HFF-Myc (cell line): ENCODE results near the gene TRAM2.

Experiments
- DNase-seq: peaks from one replicate; pipeline ENCODE4 v3.0.0-alpha.2; 2011; ENCODE audit warnings: low read depth; ENCODE audit errors: extremely low read depth
- H3K4me3 ChIP-seq: replicated peaks from 2 replicates; pipeline ENCODE4 v1.5.1; 2011; ENCODE audit warnings: low read depth, mild to moderate bottlenecking, control low read depth, low read length
- TF ChIP-seq, protein P1 (sequence below): IDR thresholded peaks from 2 replicates; pipeline ENCODE4 v1.5.1; 2012; ENCODE audit warnings: mild to moderate bottlenecking, low read depth, low read length, control low read depth; ENCODE audit errors: missing control alignments

Gene TRAM2

DNA sequence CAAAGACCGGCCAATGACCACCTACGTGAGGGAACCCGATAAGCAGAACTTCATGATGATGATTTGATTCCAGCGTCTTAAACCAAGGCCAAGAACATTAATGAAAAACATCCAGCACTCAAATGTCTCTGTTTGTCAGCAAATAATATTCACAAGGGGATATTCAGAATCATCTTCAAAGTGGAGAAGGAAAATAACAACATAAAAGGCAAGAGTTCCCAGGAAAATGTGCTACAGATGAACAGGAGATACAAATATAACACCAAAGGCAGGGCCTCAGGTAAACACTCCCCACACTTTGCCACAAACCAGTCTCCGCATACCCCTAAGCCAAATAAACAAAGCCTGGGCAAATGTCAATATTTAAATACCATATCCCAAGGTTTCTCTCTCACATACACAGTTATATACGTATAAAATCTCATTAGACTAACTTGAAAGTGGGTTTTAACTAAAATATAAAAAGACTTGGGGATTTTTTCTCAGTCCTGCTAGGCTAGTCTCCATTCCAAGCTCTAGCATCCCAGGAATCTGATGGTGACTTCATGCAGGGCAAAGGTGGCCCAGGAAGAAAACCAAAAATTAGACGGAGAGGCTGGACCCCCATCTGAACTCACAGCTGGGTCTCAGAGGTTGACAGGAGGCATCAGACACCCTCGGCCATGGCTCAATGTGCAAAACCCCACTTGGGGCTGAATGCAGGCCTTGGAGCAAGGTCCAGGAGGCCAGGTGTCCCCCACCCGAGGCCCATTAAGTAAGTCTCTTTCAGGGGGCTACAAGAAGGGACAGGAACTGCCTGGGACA lies 32.1 kb downstream of the TRAM2 start:
- no peak overlapping the region for H3K4me3 ChIP-seq
- TF ChIP-seq, protein P1, sequence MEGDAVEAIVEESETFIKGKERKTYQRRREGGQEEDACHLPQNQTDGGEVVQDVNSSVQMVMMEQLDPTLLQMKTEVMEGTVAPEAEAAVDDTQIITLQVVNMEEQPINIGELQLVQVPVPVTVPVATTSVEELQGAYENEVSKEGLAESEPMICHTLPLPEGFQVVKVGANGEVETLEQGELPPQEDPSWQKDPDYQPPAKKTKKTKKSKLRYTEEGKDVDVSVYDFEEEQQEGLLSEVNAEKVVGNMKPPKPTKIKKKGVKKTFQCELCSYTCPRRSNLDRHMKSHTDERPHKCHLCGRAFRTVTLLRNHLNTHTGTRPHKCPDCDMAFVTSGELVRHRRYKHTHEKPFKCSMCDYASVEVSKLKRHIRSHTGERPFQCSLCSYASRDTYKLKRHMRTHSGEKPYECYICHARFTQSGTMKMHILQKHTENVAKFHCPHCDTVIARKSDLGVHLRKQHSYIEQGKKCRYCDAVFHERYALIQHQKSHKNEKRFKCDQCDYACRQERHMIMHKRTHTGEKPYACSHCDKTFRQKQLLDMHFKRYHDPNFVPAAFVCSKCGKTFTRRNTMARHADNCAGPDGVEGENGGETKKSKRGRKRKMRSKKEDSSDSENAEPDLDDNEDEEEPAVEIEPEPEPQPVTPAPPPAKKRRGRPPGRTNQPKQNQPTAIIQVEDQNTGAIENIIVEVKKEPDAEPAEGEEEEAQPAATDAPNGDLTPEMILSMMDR = no peak
- DNase-seq = no peak

DNA sequence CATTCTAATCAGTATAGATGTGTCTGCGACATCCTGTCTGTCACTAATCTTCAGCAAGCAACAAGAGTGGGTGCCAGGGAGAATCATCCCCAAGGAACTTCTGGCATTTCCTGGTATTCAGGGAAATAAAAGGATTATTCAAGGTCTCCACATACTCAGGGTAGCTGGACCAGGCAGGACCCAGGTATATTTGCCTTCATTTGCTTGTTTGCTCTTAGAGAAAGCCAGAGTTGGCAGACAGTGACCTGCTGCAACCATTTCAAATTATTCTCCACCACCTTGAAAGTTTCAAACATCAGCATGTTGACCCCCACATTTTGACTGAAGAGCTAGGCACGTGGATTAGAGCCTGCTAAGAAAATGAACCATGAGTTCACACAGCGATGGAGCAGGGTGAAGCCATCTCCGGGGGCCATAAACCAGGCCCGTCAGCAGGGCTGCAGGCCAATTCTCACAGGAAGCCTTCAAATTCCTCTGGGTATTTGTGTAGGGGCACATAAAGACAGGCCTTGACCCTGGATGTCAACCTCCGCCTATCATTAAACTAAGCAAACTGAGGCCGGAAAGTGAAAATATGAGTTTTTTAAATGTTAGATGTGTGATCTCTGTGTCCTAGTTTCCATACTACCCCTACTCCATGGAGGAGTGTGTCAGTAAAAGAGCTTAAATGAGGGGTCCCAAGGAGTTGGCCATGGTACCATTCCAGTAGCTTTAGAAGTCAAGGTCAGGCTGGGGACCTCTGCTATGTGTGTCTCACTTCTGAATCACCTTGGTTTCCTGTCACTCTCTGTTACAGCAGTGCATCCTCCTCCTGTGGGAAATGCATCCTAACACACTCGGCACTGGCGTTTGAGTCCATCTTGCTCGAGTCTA lies 32.9 kb downstream of the TRAM2 start:
- TF ChIP-seq, protein P1 = no peak
- no peak overlapping the region for H3K4me3 ChIP-seq
- no peak for DNase-seq

DNA sequence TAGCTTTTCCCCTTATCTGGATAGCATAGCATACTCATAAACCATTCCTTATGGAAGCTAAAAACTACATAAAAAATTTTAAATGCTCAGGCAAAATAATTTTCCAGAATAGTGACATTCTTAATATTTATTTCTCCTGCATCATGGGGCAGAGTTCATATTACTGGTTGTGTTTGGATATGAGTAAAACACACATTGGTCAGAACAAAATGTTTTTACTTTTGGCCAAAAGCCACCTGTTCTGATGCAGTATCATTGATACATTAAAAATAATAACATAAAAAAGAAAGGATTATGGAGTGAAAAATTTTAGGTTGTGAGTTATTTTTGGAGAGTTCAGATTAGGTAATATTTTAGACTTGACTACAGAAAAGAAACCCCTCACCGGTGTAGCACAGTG lies 33.6 kb downstream of the TRAM2 start:
- no peak for DNase-seq
- H3K4me3 ChIP-seq = no peak overlapping the region
- TF ChIP-seq, protein P1 = no peak

DNA sequence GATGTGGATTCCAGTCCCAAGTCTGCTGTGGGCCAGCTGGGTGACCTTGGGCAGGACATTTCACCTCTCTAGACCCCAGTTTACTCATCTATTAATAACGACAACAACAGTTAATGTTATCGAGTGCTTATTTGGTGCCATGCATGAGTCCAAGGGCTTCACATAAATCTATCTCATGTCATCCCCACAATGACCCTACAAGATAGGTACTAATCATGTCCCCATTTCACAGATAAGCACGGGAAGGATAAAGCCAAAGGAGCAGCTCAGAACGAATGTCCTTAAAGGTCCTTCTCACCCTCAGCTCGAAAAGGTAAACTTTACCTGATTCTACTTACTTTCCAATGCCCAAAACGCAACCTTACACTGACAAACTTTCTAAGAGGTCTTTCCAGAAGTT lies 35.7 kb downstream of the TRAM2 start:
- H3K4me3 ChIP-seq = no peak overlapping the region
- no peak for DNase-seq
- TF ChIP-seq, protein P1 = no peak

DNA sequence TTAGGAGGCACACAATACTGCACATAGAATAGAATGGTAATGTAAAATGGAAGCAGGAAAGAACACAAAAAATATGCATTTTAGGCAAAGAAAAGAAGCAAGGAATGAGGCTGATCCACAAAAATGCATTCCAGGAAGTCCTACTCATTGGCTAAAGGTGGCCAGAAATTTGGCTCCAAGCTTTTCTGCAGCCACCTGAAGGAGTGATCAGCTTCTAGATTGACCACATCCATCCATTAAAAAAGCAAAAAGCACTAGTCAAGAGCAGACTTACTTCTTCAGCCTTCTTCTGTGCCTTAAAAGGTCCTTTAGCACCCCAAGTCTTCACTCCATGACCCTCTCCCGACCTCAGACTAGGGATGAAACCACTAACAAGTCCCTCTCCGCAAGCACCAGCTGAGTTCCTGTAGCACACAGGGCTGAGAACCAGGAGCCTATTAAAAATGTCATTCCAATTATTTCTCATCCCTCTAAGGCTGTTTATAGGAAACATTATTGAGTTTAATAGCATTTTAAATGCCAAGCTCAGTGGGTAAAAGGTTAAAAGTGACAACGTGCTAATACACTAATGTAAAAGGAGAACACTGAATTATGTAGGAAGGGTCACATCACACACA lies 36.5 kb downstream of the TRAM2 start:
- peak; percentile 67 for DNase-seq
- TF ChIP-seq, protein P1 = no peak
- H3K4me3 ChIP-seq = peak overlapping the region; percentile 12; the same call in 1 of the 2 replicates

DNA sequence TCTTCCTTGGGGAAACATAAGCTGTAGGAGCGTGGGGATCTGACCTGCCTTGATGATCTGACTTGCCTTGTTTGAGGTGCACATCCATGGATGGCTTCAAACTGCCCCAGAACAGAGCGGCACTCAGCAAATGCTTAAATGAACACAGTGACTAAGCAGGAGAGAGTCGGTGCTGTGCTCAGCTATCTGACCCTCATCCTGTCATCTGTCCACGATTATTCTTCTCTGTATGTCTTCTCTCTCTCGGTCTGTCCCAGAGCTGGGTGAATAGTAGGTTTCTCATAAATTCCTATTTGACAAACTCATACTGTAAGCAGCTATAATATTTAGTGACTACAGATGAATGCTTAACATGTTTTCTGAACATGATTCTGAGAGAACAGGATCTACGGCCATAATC lies 37.3 kb downstream of the TRAM2 start:
- DNase-seq = no peak
- H3K4me3 ChIP-seq = peak overlapping the region; percentile 12
- TF ChIP-seq, protein P1 = no peak
